RKO (cell line): ENCODE measurements around the gene CELF1.
"Not testable (repeated sequence)": the region's sequence is repeated elsewhere in the genome, so short reads cannot be mapped to it uniquely, and the experiment has no call there.

Experiments used
- DNase-seq: peaks from one replicate; pipeline ENCODE4 v3.0.0-alpha.2; 2016; ENCODE audit warnings: low spot score

The CELF1 gene

GRCh38 chr11:47538741-47539565 is 14.0 kb downstream of the CELF1 start:
- no peak for DNase-seq

- no peak for DNase-seq
These were observed 16.0 kb downstream of the CELF1 start for GRCh38 chr11:47536915-47537314.

DNA sequence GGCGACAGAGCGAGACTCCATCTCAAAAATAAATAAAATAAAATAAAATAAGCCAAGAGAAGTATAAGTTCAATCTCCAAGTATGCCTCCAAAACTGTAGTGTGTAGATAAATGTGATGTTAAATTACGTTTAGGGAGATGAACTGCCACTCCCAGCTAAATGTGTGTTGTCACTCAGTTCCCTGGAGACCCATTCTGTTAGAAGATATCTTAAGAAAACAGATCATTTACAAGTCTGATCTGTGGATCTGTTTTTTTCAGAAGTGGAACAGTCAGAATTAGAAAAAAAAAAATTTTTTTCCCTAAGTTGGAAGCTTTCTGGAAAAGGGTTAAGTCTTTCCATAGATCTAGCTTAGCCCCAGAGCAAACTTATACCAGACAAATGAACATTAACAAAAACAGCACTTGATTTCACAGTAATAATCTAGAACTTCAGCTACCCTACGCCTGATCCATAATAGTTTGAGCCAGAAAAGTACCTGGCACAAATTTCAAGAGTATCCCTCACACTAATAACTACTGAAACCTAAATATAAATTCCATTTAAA is 18.2 kb downstream of the CELF1 start:
- DNase-seq, result no peak

- no peak for DNase-seq
These were observed 19.2 kb downstream of the CELF1 start for GRCh38 chr11:47533690-47534151.

GRCh38 chr11:47532597-47533213 is 20.2 kb downstream of the CELF1 start:
- DNase-seq, result no peak

- no peak for DNase-seq
These were observed 21.3 kb downstream of the CELF1 start for GRCh38 chr11:47531666-47532065.

DNA sequence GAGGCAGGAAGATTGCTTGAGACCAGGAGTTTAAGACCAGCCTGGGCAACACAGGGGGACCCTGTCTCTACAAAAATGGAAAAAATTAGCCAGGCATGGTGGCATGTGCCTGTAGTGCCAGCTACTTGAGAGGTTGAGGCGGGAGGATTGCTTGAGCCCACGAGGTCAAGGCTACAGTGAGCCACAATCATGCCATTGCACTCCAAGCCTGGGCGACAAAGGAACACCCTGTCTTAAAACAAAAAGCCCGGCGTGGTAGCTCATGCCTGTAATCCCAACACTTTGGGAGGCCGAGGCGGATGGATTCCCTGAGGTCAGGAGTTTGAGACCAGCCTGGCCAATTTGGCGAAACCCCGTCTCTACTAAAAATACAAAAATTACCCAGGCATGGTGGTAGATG is 22.2 kb downstream of the CELF1 start:
- not testable (repeated sequence) for DNase-seq

DNA sequence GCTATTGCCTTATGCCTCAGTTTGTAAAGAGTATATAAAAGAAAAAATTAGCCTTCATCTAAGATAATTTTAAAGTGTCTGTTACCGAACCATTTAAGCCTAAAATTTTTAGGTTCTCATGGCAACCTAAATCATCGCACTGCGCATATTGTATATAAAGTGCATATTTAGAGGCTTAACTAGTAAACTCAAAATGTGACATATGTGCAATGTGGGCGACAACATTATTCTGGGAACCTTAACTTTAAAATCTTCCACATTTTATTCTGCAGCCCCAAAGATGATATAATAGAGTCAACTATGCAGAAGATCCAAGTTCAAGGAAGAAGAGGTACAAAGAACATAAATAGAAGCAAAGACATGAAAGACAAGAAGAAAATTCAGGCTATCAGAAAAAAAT is 23.0 kb downstream of the CELF1 start:
- DNase-seq, result no peak

GRCh38 chr11:47527186-47527585 is 25.7 kb downstream of the CELF1 start:
- DNase-seq, result no peak

DNA sequence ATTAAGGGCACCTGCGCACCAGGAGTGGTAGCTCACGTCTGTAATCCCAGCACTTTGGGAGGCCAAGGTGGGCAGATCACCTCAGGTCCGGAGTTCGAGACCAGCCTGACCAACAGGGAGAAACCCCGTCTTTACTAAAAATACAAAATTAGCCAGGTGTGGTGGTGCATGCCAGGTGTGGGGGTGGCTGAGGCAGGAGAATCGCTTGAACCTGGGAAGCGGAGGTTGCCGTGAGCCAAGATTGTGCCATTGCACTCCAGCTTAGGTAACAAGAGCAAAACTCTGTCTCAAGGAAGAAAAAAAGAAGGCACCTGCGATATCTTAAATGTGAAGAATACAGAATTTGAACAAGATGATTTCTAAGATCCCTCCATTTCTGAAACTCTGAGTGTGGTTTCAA is 26.9 kb downstream of the CELF1 start:
- DNase-seq, result not testable (repeated sequence)

DNA sequence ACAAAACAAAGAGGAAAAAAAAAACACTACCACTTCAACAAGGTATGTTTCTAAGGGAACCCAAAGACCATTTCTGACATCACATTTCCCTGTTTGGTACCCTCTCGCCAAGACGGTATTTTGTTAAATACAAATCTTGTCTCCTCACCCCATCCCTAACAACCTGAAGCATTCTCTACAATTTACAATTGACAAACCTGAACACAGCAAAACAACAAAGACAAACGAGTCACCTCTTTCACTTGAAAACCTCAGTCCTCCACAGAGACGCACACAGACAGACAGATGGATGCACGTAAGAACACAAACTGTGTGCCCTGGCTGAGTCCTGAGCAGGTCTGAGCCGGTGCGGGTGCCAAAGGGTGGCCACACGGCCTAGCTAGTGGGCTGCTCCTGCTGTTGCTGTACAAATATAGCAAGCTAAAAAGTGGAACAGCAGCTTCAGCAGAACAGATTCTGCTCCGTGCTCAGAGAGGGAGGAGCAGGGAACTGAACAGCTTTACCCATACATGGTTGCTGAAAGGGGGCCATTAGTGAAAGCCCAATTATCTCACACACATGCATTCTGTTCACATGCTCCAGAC is 28.5 kb downstream of the CELF1 start:
- no peak for DNase-seq

DNA sequence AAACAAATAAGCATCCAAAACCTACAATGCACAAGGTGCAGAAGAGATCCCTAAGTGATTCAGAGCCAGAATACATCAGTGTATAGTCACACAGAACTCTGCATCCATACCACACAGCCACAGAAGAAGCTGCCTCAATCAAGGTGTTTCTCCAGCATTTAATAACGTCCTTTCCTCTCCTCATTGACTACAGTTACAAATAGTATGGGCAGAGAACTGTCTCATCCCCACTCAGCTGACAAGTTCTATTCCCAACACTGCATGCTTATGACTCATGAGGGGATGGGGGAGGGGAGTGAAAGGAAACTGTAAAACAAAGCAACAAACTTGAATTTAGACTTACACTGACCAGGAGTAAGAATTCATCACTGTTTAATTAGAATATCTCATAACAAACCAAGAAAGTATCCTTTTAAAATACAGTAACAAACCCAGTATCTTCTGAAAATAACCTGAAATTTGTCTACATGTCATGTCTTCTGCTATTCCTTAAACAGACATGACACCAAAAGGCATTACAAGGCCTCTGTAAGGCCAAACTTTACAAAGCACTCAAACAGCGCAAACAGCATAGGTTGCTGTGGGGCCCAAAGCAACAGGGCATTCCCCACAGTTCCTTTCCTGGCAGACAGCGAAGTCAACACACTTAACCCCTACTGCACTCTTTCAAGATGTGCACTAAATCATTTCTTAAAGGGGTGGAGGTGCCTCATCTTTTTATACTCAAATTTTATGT is 29.3 kb downstream of the CELF1 start:
- DNase-seq, result peak; percentile 74

DNA sequence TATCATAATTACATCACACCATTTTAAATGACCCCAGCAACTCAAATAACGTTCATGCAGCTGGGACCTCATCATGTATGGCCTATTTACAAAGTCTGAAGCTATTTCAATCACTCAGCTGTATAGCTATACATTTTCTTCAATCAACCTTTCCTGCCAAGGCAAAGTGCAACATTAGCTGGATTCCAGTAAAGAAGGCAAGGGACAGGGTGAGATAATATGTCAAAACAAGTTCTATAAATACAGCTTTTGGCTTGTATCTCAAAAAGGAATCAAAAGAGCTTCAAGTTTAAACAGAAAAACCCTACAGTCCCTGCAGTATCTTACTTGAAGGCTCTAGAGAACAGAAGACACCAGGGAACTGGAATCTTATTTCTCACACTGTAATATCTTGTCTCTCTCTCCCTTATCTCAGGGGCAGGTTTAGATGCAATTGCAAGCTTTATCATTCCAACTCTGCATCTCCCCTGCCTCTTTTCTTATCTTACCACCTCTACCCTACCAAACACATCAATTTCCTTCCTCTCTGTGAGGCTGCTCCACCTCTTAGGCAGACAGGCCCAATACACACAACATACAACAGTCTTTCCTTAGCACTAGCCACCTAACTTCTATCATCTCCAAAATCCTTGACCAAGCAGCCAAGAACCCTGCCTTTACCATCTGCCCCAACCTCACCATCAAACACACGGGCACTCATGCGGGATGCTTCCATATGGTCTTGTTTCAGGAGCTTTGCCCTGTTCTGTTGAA is 34.5 kb downstream of the CELF1 start:
- DNase-seq, result no peak

DNA sequence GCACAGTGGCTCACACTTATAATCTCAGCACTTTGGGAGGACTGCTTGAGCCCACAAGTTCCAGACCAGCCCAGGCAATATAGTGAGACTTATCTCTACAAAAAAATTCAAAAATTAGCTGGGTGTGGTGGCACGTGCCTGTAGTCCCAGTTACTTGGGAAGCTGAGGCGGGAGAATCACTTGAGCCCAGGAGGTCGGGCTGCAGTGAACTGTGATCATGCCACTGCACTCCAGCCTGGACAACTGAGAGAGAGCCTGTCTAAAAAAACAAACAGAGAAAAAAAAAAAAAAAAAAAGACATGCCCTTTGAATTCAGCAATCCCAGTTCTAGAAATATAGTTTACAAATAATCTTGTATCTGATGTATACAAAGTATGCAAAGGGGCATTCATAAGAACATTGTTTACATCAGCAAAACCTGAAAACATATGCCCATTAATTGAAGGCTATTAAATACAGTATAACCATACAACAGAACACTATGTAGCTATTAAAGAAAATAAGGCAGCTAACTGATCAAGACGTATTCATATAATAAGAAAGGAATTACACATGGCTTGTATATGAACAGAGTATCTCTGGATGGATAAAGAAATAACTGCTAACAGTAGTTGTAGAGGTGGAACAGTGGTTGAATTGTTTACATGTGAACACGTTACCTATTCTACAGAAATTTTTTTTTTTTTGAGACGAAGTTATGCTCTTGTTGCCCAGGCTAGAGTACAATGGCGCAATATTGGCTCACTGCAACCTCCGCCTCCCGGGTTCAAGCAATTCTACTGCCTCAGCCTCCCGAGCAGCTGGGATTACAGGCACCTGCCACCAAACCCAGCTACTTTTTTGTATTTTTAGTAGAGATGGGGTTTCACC is 35.7 kb downstream of the CELF1 start:
- DNase-seq, result no peak

- no peak for DNase-seq
These were observed 36.8 kb downstream of the CELF1 start for GRCh38 chr11:47516155-47516554.

DNA sequence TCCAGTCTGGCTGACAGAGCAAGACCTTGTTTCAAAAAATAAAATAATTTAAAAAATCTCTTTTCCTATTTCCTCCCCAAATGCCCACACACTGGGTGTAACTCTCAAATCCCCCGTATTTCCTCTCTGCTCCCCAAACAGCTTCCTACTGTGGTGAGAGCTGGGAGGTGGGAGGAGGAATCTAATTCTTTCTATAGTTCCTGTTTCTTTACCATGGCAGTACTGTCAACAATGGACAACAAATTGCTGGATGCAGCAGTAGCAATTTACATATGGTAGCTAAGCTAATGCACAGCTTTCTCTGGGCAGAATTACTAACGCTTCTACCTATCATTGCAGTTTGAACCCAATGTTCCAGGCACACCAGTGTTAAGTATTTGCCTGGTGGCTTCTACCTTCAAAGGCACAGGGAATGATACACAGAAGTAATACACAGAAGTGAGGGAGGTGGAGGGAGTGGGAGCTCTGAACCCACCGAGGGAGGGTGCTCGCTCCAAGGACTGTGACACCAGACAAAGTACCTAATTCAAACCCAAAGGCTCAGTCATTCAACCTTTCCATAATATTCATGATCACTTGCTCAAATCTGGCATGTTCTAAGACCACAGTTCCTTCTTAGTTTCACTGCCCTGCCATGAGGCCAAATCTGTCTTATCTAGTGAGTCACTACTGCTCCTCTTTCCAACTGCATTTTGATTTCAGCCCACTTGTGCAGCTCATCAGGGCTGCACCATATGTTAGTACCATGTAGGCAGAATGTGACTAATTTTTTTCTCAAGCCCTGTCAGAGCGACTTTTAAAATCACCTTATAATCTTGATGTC is 37.9 kb downstream of the CELF1 start:
- peak; percentile 64 for DNase-seq

GRCh38 chr11:47512701-47513100 is 40.2 kb downstream of the CELF1 start:
- DNase-seq, result no peak

DNA sequence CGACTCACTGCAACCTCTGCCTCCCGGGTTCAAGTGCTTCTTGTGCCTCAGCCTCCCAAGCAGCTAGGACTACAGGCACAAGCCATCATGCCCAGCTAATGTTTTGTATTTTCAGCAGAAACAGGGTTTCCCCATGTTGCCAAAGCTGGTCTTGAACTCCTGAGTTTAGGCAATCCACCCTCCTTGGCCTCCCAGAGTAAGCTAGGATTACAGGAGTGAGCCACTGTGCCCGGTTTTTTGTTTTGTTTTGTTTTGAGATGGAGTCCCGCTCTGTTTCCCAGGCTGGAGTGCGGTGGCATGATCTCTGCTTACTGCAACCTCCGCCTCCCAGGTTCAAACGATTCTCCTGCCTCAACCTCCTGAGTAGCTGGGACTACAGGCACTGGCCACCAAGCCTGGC is 41.0 kb downstream of the CELF1 start:
- no peak for DNase-seq

DNA sequence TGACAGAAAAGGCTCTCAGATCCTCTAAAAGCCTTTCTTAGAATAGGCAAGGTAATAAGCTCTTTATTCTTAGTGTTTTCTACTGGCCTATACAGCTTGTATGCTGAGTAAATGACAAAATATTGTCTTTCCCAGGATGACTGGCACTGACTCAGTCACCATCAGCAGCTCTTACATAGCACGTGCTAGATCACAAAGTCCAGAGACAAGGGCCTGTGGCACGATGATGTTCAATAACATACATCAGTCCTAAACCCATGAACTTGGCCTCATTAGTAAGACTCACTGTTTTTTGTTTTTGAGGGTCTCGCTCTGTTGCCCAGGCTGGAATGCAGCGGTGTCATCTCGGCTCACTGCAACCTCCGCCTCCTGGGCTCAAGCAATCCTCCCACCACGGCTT is 42.7 kb downstream of the CELF1 start:
- peak; percentile 86 for DNase-seq
